ACHN (cell line): ENCODE measurements around the gene CARD14.

Source experiments
- DNase-seq: peaks from one replicate; pipeline ENCODE4 v3.0.0-alpha.2; 2015
- in situ Hi-C: cut with HindIII; loops from 2 replicates; pipeline ENCODE4 v1.10.0; 2017; ENCODE audit warnings: low sequenced_read_pairs, low pct_ligation_motif_present, low pct_unique_long_range_greater_than_20kb

CARD14 gene

GRCh38 chr17:80201446-80201845 is 31.6 kb downstream of the CARD14 start:
- no peak for DNase-seq
- in situ Hi-C loops, result no loop called here

GRCh38 chr17:80202197-80202596 is 32.4 kb downstream of the CARD14 start:
- in situ Hi-C loops, result no loop called here
- no peak for DNase-seq

- DNase-seq, result no peak
- in situ Hi-C loops, result no loop called here
Measured at GRCh38 chr17:80203471-80203963, 33.7 kb downstream of the CARD14 start.

GRCh38 chr17:80204626-80205468 is 35.0 kb downstream of the CARD14 start:
- DNase-seq, result no peak
- in situ Hi-C loops, result no loop called here

- in situ Hi-C loops, result no loop called here
Measured at GRCh38 chr17:80205811-80206210, 36.0 kb downstream of the CARD14 start.

GRCh38 chr17:80208050-80208449 is 38.2 kb downstream of the CARD14 start:
- in situ Hi-C loops, result no loop called here
- DNase-seq, result no peak

More at GRCh38 chr17:80205811-80206210, 36.0 kb downstream of the CARD14 start:
- DNase-seq, result no peak

- in situ Hi-C loops, result no loop called here
- DNase-seq, result no peak
Measured at GRCh38 chr17:80209765-80210164, 39.9 kb downstream of the CARD14 start.

GRCh38 chr17:80210348-80211108 is 40.7 kb downstream of the CARD14 start:
- DNase-seq, result no peak
- in situ Hi-C loops, result no loop called here

GRCh38 chr17:80212109-80212508 is 42.3 kb downstream of the CARD14 start:
- in situ Hi-C loops, result no loop called here
- DNase-seq, result no peak

GRCh38 chr17:80212511-80212910 is 42.7 kb downstream of the CARD14 start:
- in situ Hi-C loops, result no loop called here
- DNase-seq, result no peak

- DNase-seq, result no peak
- in situ Hi-C loops, result no loop called here
Measured at GRCh38 chr17:80212962-80213642, 43.3 kb downstream of the CARD14 start.

GRCh38 chr17:80213643-80213975 is 43.8 kb downstream of the CARD14 start:
- DNase-seq, result no peak
- in situ Hi-C loops, result no loop called here

GRCh38 chr17:80214012-80214877 is 44.4 kb downstream of the CARD14 start:
- in situ Hi-C loops, result no loop called here
- no peak for DNase-seq

GRCh38 chr17:80214878-80215210 is 45.0 kb downstream of the CARD14 start:
- DNase-seq, result no peak
- in situ Hi-C loops, result no loop called here

- DNase-seq, result no peak
- in situ Hi-C loops, result no loop called here
Measured at GRCh38 chr17:80216473-80217456, 46.9 kb downstream of the CARD14 start.

- no peak for DNase-seq
- in situ Hi-C loops, result no loop called here
Measured at GRCh38 chr17:80217703-80218362, 48.0 kb downstream of the CARD14 start.

GRCh38 chr17:80218391-80218790 is 48.6 kb downstream of the CARD14 start:
- in situ Hi-C loops, result no loop called here
- no peak for DNase-seq
